Measurements from ENCODE around the gene MAB21L3.

The MAB21L3 gene

DNA sequence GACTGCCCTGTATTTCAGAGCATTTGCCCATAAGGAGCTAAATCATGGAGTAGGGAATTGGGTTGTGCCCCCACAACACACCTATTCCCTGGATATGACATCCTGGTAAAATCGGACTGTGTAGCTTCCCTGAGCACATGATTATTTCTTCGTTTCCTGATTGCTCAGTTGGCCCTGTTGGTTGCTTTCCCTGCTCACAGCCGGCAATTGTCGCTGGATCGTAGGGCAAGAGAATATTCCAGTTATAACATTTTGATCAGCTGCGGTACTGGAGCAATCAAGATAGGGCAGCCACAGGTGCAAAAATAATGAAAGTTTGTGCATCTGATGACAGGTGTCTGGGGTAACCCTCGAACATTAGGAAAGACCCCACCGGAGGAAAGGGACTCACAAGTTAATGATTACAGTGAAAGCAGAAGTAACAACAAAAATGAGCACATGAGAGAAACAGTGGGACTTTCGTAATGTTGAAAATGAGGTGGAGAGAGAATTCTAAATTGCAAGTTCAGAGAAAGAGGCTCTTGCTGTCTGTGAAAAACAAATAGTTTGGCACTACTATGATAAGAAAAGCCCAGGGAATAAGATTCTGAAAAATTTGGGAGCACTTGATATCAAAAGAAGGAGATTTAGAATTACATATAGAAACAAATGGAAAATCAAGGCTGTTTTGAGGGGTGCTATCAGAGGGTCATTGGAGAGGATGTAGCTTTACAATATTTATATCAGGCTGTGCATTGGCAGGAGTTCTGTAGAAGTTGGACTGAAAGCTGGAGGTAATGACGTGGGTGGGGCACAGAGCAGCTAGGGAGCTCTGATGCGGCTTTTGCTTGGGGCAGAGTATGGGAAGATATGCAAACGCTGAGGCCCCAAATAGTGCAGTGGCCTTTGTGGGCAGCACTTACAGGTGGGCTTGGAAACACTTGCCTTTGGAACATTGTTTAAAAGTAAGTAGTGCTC is at the start of gene MAB21L3:
Gene MAB21L3 (plus strand): TSS at position 833 of the 957 bp plus-strand sequence. CDS start 1,217 bp downstream, outside the sequence.
- no peak for DNase-seq

DNA sequence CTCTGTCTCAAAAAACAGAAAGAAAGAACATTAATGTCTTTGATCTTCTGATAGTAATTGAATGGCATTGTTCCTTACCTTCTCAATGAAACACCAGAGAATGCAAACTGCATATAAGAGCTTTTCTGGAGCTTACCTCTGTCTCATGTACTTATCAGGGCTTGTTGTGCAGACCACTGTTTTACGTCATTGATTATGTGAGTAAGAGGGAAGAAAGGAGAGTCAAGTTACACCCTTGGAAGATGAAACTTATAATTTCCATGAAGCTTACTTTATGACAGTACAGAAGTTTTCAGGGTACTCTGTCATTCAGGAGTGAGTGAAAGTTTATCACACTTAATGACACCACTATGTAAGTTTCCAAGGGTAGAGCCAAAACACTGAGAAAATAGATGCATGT is 49.0 kb upstream of the MAB21L3 start:
- DNase-seq, result no peak

GRCh38 chr1:116064616-116065015 is 46.6 kb upstream of the MAB21L3 start:
- no peak for DNase-seq

GRCh38 chr1:116066868-116067565 is 44.2 kb upstream of the MAB21L3 start:
- no peak for DNase-seq

GRCh38 chr1:116067566-116067890 is 43.7 kb upstream of the MAB21L3 start:
- no peak for DNase-seq

GRCh38 chr1:116075575-116075974 is 35.6 kb upstream of the MAB21L3 start:
- no peak for DNase-seq

GRCh38 chr1:116075990-116076389 is 35.2 kb upstream of the MAB21L3 start:
- no peak for DNase-seq

DNA sequence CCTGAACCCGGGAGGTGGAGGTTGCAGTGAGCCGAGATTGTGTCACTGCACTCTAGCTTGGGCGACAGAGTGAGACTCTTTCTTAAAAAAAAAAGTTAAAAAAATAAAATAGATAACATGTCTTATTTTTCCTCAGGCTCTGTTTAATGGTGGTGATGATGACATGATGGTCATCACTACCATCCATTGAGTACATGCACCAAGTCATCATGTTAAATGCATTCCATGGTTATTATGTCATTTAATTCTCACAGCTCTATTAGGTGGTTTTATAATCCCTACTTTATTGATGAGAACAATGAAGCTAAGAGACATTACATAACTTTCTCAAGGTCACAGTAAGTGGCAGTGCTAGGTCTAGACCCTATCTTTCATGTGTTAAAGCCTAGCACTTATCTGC is 34.4 kb upstream of the MAB21L3 start:
- DNase-seq, result no peak

GRCh38 chr1:116078699-116079223 is 32.4 kb upstream of the MAB21L3 start:
- DNase-seq, result no peak

DNA sequence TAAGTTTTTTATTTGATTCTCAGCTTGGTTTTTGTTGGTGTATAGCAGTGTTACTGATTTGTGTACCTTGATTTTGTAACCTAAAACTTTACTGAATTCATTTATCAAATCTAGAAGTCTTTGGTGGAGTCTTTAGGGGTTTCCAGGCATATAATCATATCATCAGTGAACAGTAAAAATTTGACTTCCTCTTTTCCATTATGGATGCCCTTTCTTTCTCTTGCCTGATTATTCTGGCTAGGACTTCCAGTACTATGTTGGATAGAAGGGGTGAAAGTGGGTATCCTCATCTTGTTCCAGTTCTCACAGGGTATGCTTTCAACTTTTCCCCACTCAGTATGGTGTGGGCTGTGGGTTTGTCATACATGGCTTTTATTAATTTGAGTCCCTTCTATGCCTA is 23.6 kb upstream of the MAB21L3 start:
- no peak for DNase-seq

DNA sequence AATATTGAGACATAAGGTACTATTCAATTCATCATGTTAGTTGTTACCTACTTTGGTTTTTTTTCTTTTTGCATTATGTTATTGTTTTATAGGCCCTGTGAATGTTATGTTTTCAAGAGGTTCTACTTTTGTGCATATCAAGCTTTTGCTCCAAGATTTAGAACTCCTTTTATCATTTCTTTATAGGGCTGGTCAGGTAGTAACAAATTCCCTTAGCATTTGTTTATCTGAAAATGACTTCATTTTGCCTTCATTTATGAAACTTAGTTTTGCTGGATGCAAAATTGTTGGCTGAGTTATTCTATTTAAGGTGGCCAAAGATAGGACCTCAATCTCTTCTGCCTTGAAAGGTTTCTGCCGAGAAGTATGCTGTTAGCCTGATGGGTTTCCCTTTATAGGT is 21.3 kb upstream of the MAB21L3 start:
- DNase-seq, result no peak

DNA sequence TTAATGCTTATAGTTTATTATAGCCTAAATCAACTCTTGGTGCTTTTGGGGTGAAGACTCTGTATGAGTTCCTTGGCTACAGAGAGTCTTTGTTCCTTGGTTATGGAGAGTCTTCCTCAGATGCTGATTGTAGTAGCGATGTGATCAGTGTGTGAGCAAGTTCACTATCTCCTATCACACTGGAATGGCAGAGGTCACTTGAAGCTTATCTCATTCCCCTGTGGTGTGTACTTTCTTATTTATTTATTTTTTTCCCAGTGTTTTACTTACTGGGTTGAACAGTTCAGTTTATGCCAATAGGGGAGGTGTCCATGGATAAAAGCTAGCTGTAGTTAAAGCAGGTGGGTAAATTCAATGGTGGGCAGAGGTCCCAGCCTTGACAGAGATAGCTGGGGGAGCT is 20.1 kb upstream of the MAB21L3 start:
- no peak for DNase-seq

GRCh38 chr1:116092752-116093489 is 18.3 kb upstream of the MAB21L3 start:
- no peak for DNase-seq

GRCh38 chr1:116095027-116095426 is 16.2 kb upstream of the MAB21L3 start:
- no peak for DNase-seq

- no peak for DNase-seq
Measured at GRCh38 chr1:116096013-116096618, 15.1 kb upstream of the MAB21L3 start.

GRCh38 chr1:116097626-116098025 is 13.6 kb upstream of the MAB21L3 start:
- DNase-seq, result no peak

- no peak for DNase-seq
Measured at GRCh38 chr1:116099379-116099778, 11.8 kb upstream of the MAB21L3 start.

- no peak for DNase-seq
Measured at GRCh38 chr1:116099919-116100318, 11.3 kb upstream of the MAB21L3 start.

GRCh38 chr1:116104667-116105066 is 6.5 kb upstream of the MAB21L3 start:
- DNase-seq, result no peak

- DNase-seq, result no peak
Measured at GRCh38 chr1:116105996-116106395, 5.2 kb upstream of the MAB21L3 start.

- no peak for DNase-seq
Measured at GRCh38 chr1:116106646-116107045, 4.6 kb upstream of the MAB21L3 start.

- no peak for DNase-seq
Measured at GRCh38 chr1:116107371-116107770, 3.8 kb upstream of the MAB21L3 start.

- DNase-seq, result no peak
Measured at GRCh38 chr1:116111524-116112021, 374 bp downstream of the MAB21L3 start.
